Measurements from ENCODE around the gene FBXL17.

Gene FBXL17

DNA sequence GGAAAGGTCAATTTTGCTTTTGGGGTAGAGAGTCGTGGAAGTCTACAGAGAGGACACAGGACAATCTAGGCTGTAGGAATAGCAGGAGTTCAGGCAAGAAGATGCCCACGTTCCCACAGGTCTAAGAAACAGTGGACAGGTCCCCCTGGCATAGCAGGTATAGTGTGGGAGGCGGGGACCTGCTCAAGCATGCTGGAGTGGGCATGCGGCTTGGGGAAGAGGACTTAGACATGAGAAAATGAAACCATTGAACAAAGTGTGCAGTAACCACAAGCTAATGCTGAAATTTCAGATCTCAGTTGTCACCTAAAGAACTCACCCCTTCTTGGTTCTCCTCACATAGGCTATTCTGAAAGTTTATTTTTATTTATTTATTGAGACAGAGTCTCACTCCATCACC is 568.3 kb downstream of the FBXL17 start:
- Mint-ChIP-seq H3K27me3 (no peaks in the 10 kb centered on the region), H3K4me1 (ENCODE audit: low read depth) (no peaks in the 10 kb centered on the region), H3K36me3 (ENCODE audit: low read depth) (no peaks in the 10 kb centered on the region), H3K27ac (no peak overlapping the region), H3K4me3 (no peak overlapping the region), H3K9me3 (no peaks in the 10 kb centered on the region)
- DNase-seq: no peak

DNA sequence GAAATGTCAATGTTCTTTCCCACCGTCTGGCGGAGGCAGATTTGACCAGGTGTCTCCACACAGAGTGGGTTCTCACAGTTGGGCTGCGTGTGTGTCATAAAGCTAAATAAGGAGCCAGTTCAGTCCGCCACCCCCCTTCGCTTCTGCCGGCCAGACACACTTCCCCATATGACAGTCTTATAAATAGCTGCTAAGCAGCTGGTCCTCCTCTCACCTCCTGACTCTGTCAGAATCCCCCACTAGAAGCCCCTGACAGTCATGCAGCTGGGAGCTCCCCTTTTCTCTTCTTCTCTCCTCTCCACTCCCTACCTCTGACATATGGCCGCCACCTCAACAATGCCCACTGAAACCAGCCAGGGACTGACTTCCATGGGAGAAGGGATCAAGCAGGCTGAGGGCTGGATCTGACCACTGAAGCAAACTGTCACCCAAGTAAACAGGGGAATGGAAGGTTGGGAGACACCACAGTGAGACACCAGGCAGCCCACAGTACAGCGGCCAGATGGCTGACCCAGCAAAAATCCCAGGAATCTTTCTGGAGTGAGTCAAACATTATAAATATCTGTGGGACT is 569.2 kb downstream of the FBXL17 start:
- H3K9me3 Mint-ChIP-seq: no peaks in the 10 kb centered on the region
- no peak overlapping the region for H3K4me3 Mint-ChIP-seq
- H3K27ac Mint-ChIP-seq: no peak overlapping the region
- no peaks in the 10 kb centered on the region for H3K36me3 Mint-ChIP-seq (ENCODE audit: low read depth)
- no peak for DNase-seq
- H3K27me3 Mint-ChIP-seq: no peaks in the 10 kb centered on the region
- no peaks in the 10 kb centered on the region for H3K4me1 Mint-ChIP-seq (ENCODE audit: low read depth)

GRCh38 chr5:107809201-107810034 is 572.5 kb downstream of the FBXL17 start:
- Mint-ChIP-seq H3K4me1 (ENCODE audit: low read depth) (no peaks in the 10 kb centered on the region), H3K27ac (no peak overlapping the region), H3K4me3 (no peak overlapping the region), H3K27me3 (no peaks in the 10 kb centered on the region), H3K36me3 (ENCODE audit: low read depth) (no peaks in the 10 kb centered on the region), H3K9me3 (no peaks in the 10 kb centered on the region)
- DNase-seq: no peak

Measured in activated T-cell treated with anti-CD3 and anti-CD28 coated beads, Interleukin-2, amount 50 U/mL, for 24 hours (primary cell).